HL-60/S4 (cell line): ENCODE data around the gene UGT2B17.
"Not testable (repeated sequence)": the region's sequence is repeated elsewhere in the genome, so short reads cannot be mapped to it uniquely, and the experiment has no call there.

Experiments used
- in situ Hi-C: fragments of 300-500 bp; cut with MboI; formaldehyde crosslinking; loops from 2 replicates; pipeline ENCODE4 v1.14.3; 2022; ENCODE audit warnings: low sequenced_read_pairs

Gene UGT2B17

GRCh38 chr4:68569466-68570121, 6.5 kb downstream of the UGT2B17 start:
- in situ Hi-C loops, result no loop called here

DNA sequence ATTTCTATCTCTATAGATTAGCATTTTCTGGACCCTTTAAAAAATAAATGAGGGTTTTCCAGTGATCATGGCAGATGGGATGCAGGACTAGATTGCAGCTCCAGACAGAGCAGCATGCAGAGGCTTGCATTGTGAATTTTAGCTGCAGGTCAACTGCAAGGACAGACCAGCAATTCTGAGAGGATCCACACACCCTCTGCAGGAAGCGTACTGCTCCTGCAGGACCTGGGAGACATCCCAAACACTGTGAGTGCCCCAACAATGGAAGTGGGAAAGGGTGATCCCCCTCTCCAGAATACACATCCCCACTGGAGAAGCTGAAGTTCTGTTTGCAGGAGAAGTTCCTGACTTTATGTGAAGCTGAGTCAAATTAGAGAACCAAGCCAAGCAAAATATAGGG, 7.1 kb downstream of the UGT2B17 start:
- in situ Hi-C loops, result not testable (repeated sequence)

- in situ Hi-C loops, result not testable (repeated sequence)
Measured at GRCh38 chr4:68568535-68568934, 7.6 kb downstream of the UGT2B17 start.

- in situ Hi-C loops, result not testable (repeated sequence)
Measured at GRCh38 chr4:68566364-68566763, 9.8 kb downstream of the UGT2B17 start.

DNA sequence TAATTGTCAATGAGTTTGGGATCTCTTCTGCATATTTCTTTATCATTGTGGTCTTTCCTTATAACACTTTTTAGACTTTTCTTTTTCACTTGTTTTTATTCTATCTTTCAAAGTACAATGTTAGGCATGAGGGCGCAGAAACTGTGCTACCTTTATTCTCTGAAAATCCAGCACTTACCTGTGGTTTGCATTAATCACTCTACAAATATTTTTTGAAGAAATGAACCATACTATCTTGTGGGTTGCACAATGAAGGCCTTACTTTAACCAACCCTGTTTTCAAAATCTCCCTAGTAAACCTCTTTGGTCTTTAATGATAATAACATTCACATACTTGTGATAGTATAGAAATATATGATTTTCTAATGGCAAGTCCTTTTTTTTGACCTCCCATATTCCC, 11.0 kb downstream of the UGT2B17 start:
- in situ Hi-C loops, result not testable (repeated sequence)

DNA sequence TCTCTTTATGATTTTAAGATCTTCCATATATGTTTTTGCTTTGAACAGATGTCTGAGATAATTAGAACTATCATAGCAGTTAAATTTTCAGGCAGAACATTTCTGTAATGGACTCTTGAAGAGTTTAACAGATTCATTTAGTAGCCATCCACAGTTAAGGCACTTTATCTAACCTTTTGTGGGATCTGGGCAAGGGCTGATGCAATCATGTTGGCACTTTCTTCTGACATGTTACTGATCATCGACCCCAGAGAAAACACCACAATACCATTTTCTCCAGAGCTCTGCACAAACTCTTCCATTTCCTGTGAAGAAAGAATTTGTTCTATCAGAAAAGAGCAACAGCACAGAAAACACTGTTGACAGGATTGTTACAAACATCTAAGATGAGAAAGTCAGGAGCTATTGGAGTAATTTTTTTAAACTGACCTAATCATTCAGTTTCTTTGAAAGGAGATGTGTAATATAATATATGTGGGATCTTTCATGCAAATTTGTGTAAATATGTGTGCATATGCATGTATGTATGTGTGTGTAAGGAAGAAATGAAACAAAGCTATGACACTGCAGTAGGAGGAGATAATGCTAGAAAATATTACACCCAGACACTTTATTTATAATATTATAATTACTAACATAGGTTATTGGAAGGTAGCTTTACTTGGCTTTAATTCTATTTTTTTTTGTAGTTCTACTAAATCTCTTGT, 15.6 kb downstream of the UGT2B17 start:
- in situ Hi-C loops, result not testable (repeated sequence)

DNA sequence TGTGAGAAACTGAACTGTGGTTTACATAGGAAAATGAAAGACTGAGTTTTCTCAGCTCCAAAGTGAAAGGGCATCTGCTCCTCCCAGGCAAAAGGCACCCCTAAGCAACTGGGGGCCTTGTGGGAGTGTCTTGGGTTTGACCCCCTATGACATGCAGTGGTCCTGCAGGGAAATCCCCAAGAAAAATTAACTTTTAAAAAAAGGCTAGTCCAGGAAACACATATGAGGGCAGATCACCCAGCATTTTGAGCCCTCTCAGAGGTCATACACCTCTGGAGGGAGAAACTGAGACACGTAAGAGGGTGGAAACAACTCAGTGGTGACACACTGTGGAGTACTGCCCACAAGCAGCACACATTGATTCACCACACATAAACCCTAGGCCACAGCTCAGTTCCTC, 22.3 kb downstream of the UGT2B17 start:
- in situ Hi-C loops, result not testable (repeated sequence)

DNA sequence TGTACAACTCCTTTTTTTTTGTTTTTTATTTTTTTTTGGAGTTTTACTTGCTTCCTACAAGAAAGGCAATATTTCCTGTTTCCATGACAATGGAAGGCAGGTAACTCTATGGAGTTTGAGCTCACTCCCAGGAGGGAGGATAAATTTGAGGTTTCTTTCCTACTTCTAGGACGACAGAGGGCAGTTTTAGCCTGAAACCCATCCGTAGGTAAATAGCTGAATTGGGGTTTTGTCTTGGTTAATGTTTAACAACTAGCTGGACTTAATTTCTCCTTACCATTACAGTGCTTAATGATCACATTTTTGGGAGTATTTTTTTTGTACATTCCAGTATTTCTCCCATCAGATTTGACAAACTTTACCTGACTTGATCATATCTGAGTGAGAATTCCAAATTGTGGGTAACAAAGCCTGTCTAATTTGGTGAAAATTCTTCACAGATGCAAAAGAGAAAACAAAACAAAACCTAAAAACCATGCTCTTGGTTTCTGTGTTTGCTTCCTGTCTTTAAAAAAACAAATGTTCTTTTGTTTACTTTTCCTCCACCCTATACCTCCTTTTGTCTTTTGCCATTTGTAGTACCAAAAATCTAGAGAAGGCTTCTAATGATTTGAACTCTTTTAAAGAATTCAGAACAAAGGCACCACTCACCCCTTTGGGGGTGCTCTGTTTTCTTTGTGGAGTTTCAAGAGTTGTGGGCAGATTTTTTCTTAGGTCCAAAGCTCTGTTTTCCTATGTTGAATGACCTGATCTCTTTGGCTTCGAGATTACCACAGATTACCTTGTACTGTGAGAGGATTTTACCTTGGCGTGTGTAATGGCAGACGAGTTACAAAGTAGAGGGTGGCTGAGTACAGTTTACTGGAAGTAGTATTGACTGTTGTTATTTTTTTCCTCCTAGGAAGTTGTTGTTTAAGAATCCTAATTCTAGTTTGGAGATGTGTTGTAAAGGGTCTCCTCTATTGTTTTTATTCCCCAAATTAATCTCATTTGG, 23.0 kb downstream of the UGT2B17 start:
- in situ Hi-C loops, result not testable (repeated sequence)

DNA sequence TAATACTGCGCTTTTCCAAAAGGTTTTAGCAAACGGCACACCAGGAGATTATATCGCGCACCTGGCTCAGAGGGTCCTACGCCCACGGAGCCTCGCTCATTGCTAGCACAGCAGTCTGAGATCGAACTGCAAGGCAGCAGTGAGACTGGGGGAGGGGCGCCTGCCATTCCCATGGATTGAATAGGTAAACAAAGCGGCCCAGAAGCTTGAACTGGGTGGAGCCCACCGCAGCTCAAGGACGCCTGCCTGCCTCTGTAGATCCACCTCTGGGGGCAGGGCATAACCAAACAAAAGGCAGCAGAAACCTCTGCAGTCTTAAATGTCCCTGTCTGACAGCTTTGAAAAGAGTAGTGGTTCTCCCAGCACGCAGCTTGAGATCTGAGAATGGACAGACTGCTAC, 33.4 kb downstream of the UGT2B17 start:
- in situ Hi-C loops, result not testable (repeated sequence)

DNA sequence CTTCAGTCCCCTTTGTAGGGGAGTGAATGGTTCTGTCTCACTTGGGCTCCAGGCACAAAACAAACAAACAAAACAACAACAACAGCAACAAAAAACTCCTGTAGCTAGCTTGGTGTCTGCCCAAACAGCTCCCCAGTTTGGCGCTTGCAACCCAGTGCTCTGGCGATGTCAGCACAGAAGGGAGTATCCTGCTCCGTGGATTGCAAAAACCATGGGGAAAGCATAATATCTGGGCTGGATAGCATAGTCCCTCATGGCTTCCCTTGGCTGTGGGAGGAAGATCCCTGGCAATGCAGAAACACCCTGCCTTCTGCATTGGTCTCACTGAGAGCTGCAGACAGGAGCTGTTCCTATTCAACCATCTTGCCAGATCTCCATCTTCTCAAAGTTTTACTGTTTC, 39.7 kb downstream of the UGT2B17 start:
- in situ Hi-C loops, result no loop called here

GRCh38 chr4:68535974-68536373, 40.1 kb downstream of the UGT2B17 start:
- in situ Hi-C loops, result no loop called here

GRCh38 chr4:68522232-68522631, 53.9 kb downstream of the UGT2B17 start:
- in situ Hi-C loops, result not testable (repeated sequence)

- in situ Hi-C loops, result no loop called here
Measured at GRCh38 chr4:68520985-68521384, 55.1 kb downstream of the UGT2B17 start.

DNA sequence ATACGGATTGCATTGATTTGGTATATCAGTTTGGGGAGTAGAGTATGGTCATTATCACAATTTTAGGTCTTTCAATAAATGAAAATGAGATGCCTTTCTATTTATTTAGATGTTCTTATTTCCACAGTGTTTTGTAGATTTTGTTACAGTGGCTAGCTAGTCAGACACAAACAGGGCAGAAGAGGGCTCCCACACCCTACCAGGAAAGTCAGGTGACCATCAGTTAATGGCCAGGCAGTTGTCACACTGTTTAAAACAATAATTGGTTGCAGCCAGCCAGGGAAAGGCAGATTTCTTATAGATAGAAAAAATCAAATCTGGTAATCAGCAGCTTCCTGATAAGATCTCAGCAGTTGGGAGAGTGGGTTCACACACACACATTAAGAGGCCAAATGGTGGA, 57.2 kb downstream of the UGT2B17 start:
- in situ Hi-C loops, result no loop called here

GRCh38 chr4:68505452-68505851, 70.7 kb downstream of the UGT2B17 start:
- in situ Hi-C loops, result not testable (repeated sequence)

DNA sequence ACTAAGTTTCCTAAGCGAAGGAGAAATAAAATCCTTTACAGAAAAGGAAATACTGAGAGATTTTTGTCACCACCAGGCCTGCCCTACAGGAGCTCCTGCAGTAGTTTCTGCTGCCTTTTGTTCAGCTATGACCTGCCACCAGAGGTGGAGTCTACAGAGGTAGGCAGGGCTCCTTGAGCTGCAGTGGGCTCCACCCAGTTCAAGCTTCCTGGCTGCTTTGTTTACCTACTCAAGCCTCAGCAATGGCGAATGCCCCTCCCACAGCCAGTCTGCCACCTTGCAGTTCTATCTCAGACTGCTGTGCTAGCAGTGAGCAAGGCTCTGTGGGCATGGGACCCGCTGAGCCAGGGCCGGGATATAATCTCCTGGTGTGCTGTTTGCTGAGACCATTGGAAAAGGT, 71.3 kb downstream of the UGT2B17 start:
- in situ Hi-C loops, result not testable (repeated sequence)

- in situ Hi-C loops, result not testable (repeated sequence)
Measured at GRCh38 chr4:68503462-68503861, 72.7 kb downstream of the UGT2B17 start.

DNA sequence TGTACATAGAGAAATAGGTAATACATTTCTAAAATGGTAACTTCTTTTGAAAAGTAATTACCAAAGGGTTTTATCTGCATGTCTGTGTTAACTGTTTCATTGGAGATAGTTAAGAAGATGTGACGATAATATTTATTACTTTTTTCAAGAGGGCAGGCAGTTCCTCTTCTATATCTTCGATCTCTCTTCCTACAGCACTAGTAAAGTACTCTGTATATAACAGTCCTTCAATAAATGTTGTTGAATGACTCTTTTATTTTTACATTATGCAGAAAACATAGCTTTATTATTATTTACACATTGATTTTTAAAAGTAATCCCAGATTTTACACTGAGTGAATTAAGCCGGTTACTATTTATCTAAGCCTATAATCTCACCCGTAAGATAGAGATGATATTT, 77.1 kb downstream of the UGT2B17 start:
- in situ Hi-C loops, result no loop called here

DNA sequence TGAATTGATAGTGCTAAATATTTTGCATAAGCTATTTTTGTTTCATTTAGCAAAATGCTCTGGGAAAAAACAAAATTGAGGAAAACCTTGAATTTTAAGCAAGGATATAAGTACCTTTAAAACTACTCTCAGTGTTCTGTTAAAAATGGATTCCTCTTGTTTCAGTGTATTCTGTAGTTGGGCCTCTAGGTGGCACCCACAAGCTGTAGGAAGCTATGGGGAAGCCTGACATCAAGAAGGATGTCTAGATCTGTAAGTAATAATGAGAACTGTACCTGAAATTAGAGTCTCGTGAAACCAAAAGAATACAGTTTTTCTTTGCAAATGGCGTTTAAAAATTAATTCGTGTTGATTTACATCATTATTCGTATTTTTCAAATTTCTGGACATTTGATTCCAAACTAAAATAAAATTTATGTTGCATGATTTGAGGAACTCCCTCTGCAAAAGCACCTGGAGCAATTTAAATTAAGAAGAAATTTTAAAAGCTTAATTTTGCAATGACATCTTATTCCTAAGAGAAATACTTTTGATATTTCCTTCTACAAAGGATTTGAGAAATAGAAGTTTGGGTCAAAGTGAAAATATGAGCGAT, 77.6 kb downstream of the UGT2B17 start:
- in situ Hi-C loops, result no loop called here

DNA sequence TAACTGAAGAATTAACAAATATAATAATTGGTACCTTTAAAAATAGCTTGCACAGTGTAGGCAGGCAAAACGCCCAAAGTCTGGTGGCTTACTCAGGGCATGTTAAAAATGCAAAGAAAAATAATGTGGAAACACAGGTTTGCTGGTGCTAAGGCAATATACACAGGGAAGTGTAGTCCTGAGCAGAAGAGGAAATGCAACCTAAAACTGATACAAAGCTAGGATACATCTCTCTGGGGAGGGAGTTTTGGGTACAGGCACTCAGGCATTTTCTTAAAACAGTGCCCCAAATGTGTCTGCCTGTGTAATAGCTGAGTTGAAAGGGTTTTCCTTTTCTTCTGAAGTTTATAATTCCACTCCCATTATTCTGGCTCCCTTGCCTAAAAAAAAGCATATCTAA, 81.4 kb downstream of the UGT2B17 start:
- in situ Hi-C loops, result no loop called here

DNA sequence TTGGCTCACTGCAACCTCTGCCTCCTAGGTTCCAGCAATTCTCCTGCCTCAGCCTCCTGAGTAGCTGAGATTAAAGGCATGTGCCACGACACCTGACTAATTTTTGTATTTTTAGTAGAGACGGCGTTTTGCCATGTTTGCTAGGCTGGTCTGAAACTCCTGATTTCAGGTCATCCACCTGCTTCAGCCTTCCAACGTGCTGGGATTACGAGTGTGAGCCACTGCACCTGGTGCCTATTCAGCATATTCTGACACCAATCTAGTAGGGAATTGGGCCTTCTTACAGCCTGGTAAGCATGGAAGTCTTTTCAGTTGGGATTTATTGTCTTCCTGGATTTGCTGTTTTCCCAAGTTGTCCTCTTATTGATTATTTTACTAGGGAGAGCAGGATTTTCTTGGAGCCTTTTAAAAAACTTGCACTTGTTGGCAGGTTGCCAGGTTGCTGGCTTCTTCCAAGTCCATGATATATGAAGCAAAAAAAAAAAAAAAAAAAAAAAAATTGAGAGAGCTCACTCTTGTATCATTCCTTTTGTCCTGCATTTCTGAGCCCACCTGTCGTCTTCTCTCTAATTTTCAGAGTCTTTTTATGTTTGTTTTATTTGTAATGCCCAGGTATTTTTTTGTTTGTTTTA, 85.2 kb downstream of the UGT2B17 start:
- in situ Hi-C loops, result no loop called here
